Activated CD8-positive, alpha-beta T cell treated with anti-CD3 and anti-CD28 coated beads, Interleukin-2, amount 10 ng/mL, durations not matched to agents 7 days and 5 days (primary cell): ENCODE data around the gene UCHL3. TPM values are rescaled to one million over a fixed set of nuclear protein-coding genes. Genes with fewer than 3 reads are reported as not detected.

Experiments
- ATAC-seq: fragments of 150-1000 bp; cut with Tn5 transposase; one replicate; pipeline ENCODE4 v1.10.0; 2021; ENCODE audit warnings: moderate library complexity
- CTCF ChIA-PET: fragments of 350-600 bp; sonication (Branson Sonifier 250); formaldehyde crosslinking; loops from one replicate; lab custom pipeline; 2021; ENCODE audit warnings: antibody characterized with exemption; lab: Charles Lee
- POLR2A ChIA-PET: fragments of 350-600 bp; sonication (Branson Sonifier 250); formaldehyde crosslinking; loops from one replicate; lab custom pipeline; 2021; ENCODE audit warnings: antibody characterized with exemption; lab: Charles Lee
- DNase-seq: peaks from one replicate; pipeline ENCODE4 v3.0.0-alpha.2; 2020
- H3K27ac Mint-ChIP-seq: one replicate; pipeline ENCODE4 v1.8.0; 2021; ENCODE audit warnings: mild to moderate bottlenecking, mixed read lengths
- H3K27me3 Mint-ChIP-seq: one replicate; pipeline ENCODE4 v1.8.0; 2021; ENCODE audit warnings: low read depth, mixed read lengths
- H3K36me3 Mint-ChIP-seq: one replicate; pipeline ENCODE4 v1.8.0; 2021; ENCODE audit warnings: low read depth, mixed read lengths
- H3K4me1 Mint-ChIP-seq: one replicate; pipeline ENCODE4 v1.8.0; 2021; ENCODE audit warnings: low read depth, mixed read lengths
- H3K4me3 Mint-ChIP-seq: one replicate; pipeline ENCODE4 v1.8.0; 2021; ENCODE audit warnings: mild to moderate bottlenecking, mixed read lengths
- H3K9me3 Mint-ChIP-seq: one replicate; pipeline ENCODE4 v1.8.0; 2022; ENCODE audit warnings: mixed read lengths; ENCODE audit not compliant: insufficient read depth
- total RNA-seq, 2 experiments: library from RNA; stranded (reverse); gene quantifications; one replicate each; pipeline ENCODE4 v1.2.3, GENCODE V29; 2021

Gene UCHL3
- total RNA-seq, 2 experiments from 2014 or later = 36.4 to 38.1 TPM

DNA sequence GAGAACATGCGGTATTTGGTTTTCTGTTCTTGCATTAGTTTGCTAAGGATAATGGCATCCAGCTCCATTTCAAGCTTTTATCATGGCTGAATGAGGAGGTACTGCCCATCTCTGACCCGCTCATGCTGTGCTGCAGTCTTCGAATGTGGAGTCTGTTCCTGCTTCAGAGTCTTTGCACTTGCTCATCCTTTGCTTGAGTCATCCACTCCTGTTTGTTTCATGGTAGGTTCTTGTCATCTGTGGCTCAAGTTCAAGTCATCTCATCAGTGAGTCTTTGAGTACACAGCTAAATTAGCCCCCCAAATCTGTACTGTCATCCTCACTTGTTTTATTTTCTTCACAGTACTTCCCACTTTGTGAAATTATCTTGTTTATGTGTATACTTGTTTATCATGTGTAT lies 5.4 kb downstream of the UCHL3 start:
- ChIA-PET CTCF (no interaction called here), POLR2A (no interaction called here)
- Mint-ChIP-seq H3K36me3 (peaks cover 24% of the 10 kb centered on the region), H3K27ac (no peak overlapping the region), H3K4me1 (peaks cover 30% of the 10 kb centered on the region), H3K4me3 (no peak overlapping the region), H3K27me3 (no peaks in the 10 kb centered on the region), H3K9me3 (no peaks in the 10 kb centered on the region)
- DNase-seq (no peak), ATAC-seq (no peak)

- Mint-ChIP-seq H3K4me3 (no peak overlapping the region), H3K9me3 (no peaks in the 10 kb centered on the region), H3K4me1 (peaks cover 23% of the 10 kb centered on the region), H3K27ac (no peak overlapping the region), H3K27me3 (no peaks in the 10 kb centered on the region), H3K36me3 (peaks cover 30% of the 10 kb centered on the region)
- no peak for DNase-seq
- ChIA-PET POLR2A (no interaction called here), CTCF (no interaction called here)
- ATAC-seq = no peak
Measured at GRCh38 chr13:75555836-75556235, 6.2 kb downstream of the UCHL3 start.

DNA sequence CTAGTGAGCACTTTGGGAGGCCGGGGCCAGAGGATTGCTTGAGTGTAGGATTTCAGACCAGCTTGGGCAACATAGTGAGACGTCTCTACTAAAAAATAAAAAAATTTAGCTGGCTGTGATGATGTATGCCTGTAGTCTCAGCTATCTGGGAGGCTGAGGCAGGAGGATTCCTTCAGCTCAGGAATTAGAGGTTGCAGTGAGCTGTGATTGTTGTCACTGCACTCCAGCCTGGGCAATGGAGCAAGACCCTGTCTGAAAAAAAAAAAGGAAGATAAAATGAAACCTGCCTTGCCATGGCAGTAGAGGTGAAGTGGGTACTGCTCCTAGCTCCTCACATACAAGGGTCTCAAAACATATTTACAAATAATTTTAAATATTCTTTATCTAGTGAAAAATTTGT lies 7.4 kb downstream of the UCHL3 start:
- POLR2A ChIA-PET = interaction anchor here (0.6 kb wide), 1 partner anchor 840 kb away, joined by 4 read pairs; no protein-coding TSS in a partner anchor
- H3K36me3 Mint-ChIP-seq = peaks cover 29% of the 10 kb centered on the region

GRCh38 chr13:75558145-75558840 lies 8.7 kb downstream of the UCHL3 start:
- DNase-seq (no peak), ATAC-seq (no peak)
- no peak overlapping the region for H3K4me3 Mint-ChIP-seq
- peak overlapping the region; percentile 41 for H3K27ac Mint-ChIP-seq
- no peaks in the 10 kb centered on the region for H3K9me3 Mint-ChIP-seq
- peaks cover 14% of the 10 kb centered on the region for H3K4me1 Mint-ChIP-seq
- H3K27me3 Mint-ChIP-seq = no peaks in the 10 kb centered on the region
- H3K36me3 Mint-ChIP-seq = peaks cover 26% of the 10 kb centered on the region
- POLR2A ChIA-PET = no interaction called here
- CTCF ChIA-PET = interaction anchor here (0.5 kb wide), 1 partner anchor 41 kb away, joined by 3 read pairs; no protein-coding TSS in a partner anchor

More for the DNA sequence above, 7.4 kb downstream of the UCHL3 start:
- no peak overlapping the region for H3K4me3 Mint-ChIP-seq
- H3K27ac Mint-ChIP-seq = no peak overlapping the region
- CTCF ChIA-PET = no interaction called here
- no peaks in the 10 kb centered on the region for H3K9me3 Mint-ChIP-seq
- H3K27me3 Mint-ChIP-seq = no peaks in the 10 kb centered on the region
- peaks cover 18% of the 10 kb centered on the region for H3K4me1 Mint-ChIP-seq
- ATAC-seq (no peak), DNase-seq (no peak)

DNA sequence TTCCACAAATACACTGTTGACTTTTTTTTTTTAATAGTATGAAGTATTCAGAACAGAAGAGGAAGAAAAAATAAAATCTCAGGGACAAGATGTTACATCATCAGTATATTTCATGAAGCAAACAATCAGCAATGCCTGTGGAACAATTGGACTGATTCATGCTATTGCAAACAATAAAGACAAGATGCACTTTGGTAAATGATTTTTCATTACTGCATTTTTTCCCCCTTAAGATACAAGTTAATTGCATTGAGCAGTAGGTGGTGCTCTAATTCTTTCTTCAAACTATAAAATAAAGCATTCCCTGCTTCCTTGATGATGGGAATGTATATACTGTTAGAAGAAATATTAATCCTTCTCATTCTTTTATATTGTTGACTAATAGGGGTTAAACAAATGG lies 17.1 kb downstream of the UCHL3 start:
- no peak for ATAC-seq
- Mint-ChIP-seq H3K36me3 (peaks cover 21% of the 10 kb centered on the region), H3K4me1 (no peaks in the 10 kb centered on the region), H3K9me3 (no peaks in the 10 kb centered on the region), H3K27ac (no peak overlapping the region), H3K4me3 (no peak overlapping the region), H3K27me3 (no peaks in the 10 kb centered on the region)
- POLR2A ChIA-PET = no interaction called here
- no peak for DNase-seq
- CTCF ChIA-PET = no interaction called here

DNA sequence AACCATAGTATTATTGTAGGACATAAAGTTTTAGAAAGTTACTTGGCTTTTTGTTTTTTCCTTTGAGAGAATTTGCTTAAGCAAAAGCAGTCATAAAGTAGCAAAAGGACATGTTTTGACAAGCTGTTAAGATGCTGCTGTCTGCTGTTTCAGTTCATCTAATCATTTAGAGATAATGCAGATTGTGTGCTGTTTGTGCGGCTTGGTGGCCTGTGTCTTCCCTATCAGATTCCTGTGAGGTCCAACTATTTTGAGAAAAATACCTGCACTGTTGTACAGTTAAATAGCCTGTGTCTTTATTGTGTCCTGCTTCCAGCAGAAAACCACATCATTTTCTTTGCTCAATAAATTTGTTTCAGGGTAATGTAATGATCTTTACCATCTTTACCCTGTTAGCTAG lies 20.0 kb downstream of the UCHL3 start:
- DNase-seq (no peak), ATAC-seq (no peak)
- ChIA-PET CTCF (interaction anchor here (0.6 to 1.5 kb wide), 3 partner anchors 14 to 148 kb away, joined by 3 to 4 read pairs (median 3); no protein-coding TSS in a partner anchor), POLR2A (no interaction called here)
- H3K27ac Mint-ChIP-seq = no peak overlapping the region
- H3K36me3 Mint-ChIP-seq = peaks cover 44% of the 10 kb centered on the region
- H3K4me3 Mint-ChIP-seq = no peak overlapping the region
- no peaks in the 10 kb centered on the region for H3K27me3 Mint-ChIP-seq
- no peaks in the 10 kb centered on the region for H3K9me3 Mint-ChIP-seq
- no peaks in the 10 kb centered on the region for H3K4me1 Mint-ChIP-seq

DNA sequence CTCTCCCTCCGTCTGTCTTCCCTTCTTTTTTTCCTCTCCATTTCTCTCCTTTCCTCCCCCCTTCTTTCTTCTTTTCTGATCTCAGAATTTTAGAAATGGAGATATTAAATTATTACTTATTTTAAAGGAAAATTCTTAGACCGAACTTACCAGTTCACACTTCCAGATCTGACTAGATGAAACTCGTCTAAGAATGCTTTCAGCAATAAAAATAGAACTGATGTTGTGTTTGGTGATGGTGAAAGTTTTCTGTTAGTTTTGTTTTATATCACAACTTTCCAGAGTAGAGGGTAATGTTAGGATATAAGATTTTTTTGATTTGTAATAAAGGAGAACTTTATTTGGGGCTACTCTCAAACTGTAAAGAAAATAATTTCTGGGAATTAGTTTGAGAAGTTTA lies 29.9 kb downstream of the UCHL3 start:
- ATAC-seq (no peak), DNase-seq (no peak)
- H3K9me3 Mint-ChIP-seq = peaks cover 9% of the 10 kb centered on the region
- no peak overlapping the region for H3K27ac Mint-ChIP-seq
- ChIA-PET POLR2A (no interaction called here), CTCF (no interaction called here)
- peaks cover 3% of the 10 kb centered on the region for H3K4me1 Mint-ChIP-seq
- peaks cover 42% of the 10 kb centered on the region for H3K36me3 Mint-ChIP-seq
- no peaks in the 10 kb centered on the region for H3K27me3 Mint-ChIP-seq
- no peak overlapping the region for H3K4me3 Mint-ChIP-seq

GRCh38 chr13:75581874-75582640 lies 32.5 kb downstream of the UCHL3 start:
- Mint-ChIP-seq H3K36me3 (peaks cover 37% of the 10 kb centered on the region), H3K9me3 (peaks cover 16% of the 10 kb centered on the region), H3K27me3 (no peaks in the 10 kb centered on the region), H3K27ac (no peak overlapping the region), H3K4me1 (peaks cover 3% of the 10 kb centered on the region), H3K4me3 (no peak overlapping the region)
- POLR2A ChIA-PET = no interaction called here
- CTCF ChIA-PET = interaction anchor here (1.5 kb wide), 1 partner anchor 12 kb away, joined by 4 read pairs; no protein-coding TSS in a partner anchor
- DNase-seq (no peak), ATAC-seq (no peak)

DNA sequence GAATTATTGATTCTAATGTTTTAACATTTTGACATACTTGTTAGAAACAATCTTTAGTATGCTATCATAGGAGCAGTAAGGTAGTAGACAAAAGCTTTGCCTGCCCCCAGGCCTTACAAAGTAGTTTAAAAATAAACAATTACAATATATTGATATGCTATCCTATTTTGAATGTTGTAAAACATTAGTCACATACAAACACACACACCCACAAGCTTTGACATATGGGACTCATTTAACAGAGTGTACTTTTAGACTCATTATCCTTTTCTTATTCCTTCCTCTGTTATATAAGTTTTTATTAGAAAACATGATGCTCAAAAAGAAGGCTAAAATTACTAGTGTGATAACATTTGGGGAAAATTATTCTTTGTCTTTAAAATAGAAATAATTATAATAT lies 33.5 kb downstream of the UCHL3 start:
- H3K9me3 Mint-ChIP-seq = peaks cover 16% of the 10 kb centered on the region
- H3K4me1 Mint-ChIP-seq = no peaks in the 10 kb centered on the region
- H3K27me3 Mint-ChIP-seq = no peaks in the 10 kb centered on the region

DNA sequence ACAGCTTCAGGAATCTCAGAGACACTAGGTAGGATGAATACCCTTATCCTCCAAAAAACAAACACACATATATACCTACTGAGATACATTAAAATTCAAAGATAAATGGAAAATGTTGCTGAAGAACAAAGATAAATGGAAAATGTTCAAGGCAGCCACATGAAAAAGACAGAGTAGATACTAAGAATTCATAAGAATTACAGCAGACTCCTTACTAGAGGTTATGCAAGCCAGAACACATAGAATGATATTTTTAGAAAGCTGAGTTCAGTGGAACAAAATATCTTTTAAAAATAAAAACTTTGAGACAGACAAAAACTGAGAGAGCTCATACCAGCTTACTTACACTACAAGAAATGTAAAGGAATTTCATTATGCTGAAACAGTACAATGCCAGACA lies 35.6 kb downstream of the UCHL3 start:
- Mint-ChIP-seq H3K4me1 (no peaks in the 10 kb centered on the region), H3K27ac (no peak overlapping the region), H3K4me3 (no peak overlapping the region), H3K9me3 (peaks cover 16% of the 10 kb centered on the region), H3K36me3 (peaks cover 46% of the 10 kb centered on the region), H3K27me3 (no peaks in the 10 kb centered on the region)
- DNase-seq (no peak), ATAC-seq (no peak)
- ChIA-PET POLR2A (no interaction called here), CTCF (no interaction called here)

More for the DNA sequence above, 33.5 kb downstream of the UCHL3 start:
- no peak overlapping the region for H3K27ac Mint-ChIP-seq
- CTCF ChIA-PET = interaction anchor here (1.5 kb wide), 1 partner anchor 13 kb away, joined by 4 read pairs; no protein-coding TSS in a partner anchor
- no peak for DNase-seq
- ATAC-seq = no peak
- H3K4me3 Mint-ChIP-seq = no peak overlapping the region
- POLR2A ChIA-PET = no interaction called here
- H3K36me3 Mint-ChIP-seq = peaks cover 41% of the 10 kb centered on the region

DNA sequence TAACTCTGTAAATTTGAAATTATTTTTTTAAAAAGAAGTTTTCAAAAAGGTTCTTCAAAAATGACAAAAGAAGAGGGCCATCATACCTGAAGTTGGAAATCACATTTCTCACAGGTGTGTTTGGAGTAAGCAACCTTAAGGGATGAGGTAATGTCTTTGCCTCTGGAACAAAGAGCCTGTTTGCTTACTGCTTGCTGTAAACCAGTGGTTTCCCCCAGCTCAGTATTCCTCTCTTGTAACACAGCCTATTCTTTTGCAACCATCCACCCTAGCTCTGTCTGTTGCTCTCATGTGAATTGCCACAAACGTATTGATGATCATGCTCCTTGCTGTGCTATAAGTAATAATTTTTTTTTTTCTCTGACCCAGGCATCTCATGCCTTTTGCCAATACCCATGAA lies 38.1 kb downstream of the UCHL3 start:
- CTCF ChIA-PET = no interaction called here
- no peak for DNase-seq
- H3K4me3 Mint-ChIP-seq = no peak overlapping the region
- H3K9me3 Mint-ChIP-seq = peaks cover 15% of the 10 kb centered on the region
- POLR2A ChIA-PET = no interaction called here
- H3K36me3 Mint-ChIP-seq = peaks cover 39% of the 10 kb centered on the region
- H3K27me3 Mint-ChIP-seq = no peaks in the 10 kb centered on the region
- ATAC-seq = no peak
- no peak overlapping the region for H3K27ac Mint-ChIP-seq
- H3K4me1 Mint-ChIP-seq = no peaks in the 10 kb centered on the region

DNA sequence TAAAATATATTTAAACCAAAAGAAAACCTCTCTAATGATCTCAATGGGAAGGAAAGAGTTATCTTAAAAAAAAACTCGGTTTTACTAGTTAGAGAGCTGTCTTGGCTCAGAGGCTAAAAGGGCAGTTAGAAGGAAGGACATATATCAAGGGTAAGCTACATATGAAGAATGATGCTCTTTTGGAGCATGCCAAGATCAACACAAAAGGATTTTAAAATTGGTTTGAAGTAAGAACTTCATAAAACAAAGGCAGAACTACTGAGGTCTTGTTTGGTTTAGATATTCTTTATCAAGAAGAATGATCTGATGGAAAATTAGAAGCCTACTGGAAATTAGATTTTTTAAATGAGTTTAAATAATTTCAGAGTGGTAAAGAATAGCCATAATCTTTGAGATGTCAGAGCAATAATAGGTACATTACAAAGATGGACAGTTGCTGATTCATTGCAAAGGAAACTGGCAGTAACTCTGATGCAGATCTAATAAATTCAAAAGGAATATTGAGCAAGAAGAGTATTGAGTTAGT lies 47.1 kb downstream of the UCHL3 start:
- DNase-seq = no peak
- no peak for ATAC-seq
- Mint-ChIP-seq H3K36me3 (peaks cover 20% of the 10 kb centered on the region), H3K4me1 (no peaks in the 10 kb centered on the region), H3K9me3 (no peaks in the 10 kb centered on the region), H3K4me3 (no peak overlapping the region), H3K27ac (no peak overlapping the region), H3K27me3 (no peaks in the 10 kb centered on the region)
- ChIA-PET CTCF (no interaction called here), POLR2A (no interaction called here)
